GM06990 (cell line): ENCODE data around the gene ALG1.
A peak's percentile ranks its signal among the peaks of the same experiment; 100 is the strongest.
"Not testable (repeated sequence)": the region's sequence is repeated elsewhere in the genome, so short reads cannot be mapped to it uniquely, and the experiment has no call there.

Experiments
- DNase-seq: peaks from one replicate; pipeline ENCODE4 v3.0.0-alpha.2; 2011; ENCODE audit not compliant: insufficient read length; ENCODE audit errors: extremely low read depth
- H3K27me3 ChIP-seq: replicated peaks from 2 replicates; pipeline ENCODE4 v1.6.0; 2011; ENCODE audit warnings: low read length; ENCODE audit not compliant: control insufficient read depth, insufficient read depth
- H3K36me3 ChIP-seq: 2 replicates; pipeline ENCODE4 v1.5.1; 2011; ENCODE audit warnings: low read length; ENCODE audit not compliant: control insufficient read depth, insufficient read depth
- H3K4me3 ChIP-seq: replicated peaks from 2 replicates; pipeline ENCODE4 v1.5.1; 2011; ENCODE audit warnings: low read depth, mild to moderate bottlenecking, control low read depth, low read length

ALG1 gene

GRCh38 chr16:5093746-5094145 is 22.1 kb downstream of the ALG1 start:
- H3K4me3 ChIP-seq, H3K36me3 ChIP-seq, H3K27me3 ChIP-seq, DNase-seq: not testable (repeated sequence)

- not testable (repeated sequence) for H3K4me3 ChIP-seq, H3K27me3 ChIP-seq, H3K36me3 ChIP-seq, DNase-seq
Measured at GRCh38 chr16:5095145-5095830, 23.6 kb downstream of the ALG1 start.

- DNase-seq, H3K36me3 ChIP-seq, H3K27me3 ChIP-seq: not testable (repeated sequence)
- H3K4me3 ChIP-seq = peak overlapping the region; percentile 75
Measured at GRCh38 chr16:5096437-5097060, 24.9 kb downstream of the ALG1 start.

GRCh38 chr16:5097061-5097469 is 25.4 kb downstream of the ALG1 start:
- peak; percentile 37 for DNase-seq
- not testable (repeated sequence) for H3K36me3 ChIP-seq, H3K27me3 ChIP-seq
- peak overlapping the region; percentile 75 for H3K4me3 ChIP-seq

GRCh38 chr16:5097470-5098220 is 26.0 kb downstream of the ALG1 start, which contains the start of gene EEF2KMT:
EEF2KMT (minus strand) TSS chr16:5097795; CDS start chr16:5097739, 56 bp downstream.
- DNase-seq = peak; percentile 91
- peak within 1 kb of the TSS; percentile 75 for H3K4me3 ChIP-seq
- not testable (repeated sequence) for H3K36me3 ChIP-seq, H3K27me3 ChIP-seq

- not testable (repeated sequence) for H3K27me3 ChIP-seq
- DNase-seq = peak; percentile 69
Measured at GRCh38 chr16:5098221-5099159, 26.8 kb downstream of the ALG1 start.

GRCh38 chr16:5099174-5099573 is 27.5 kb downstream of the ALG1 start:
- not testable (repeated sequence) for DNase-seq, H3K27me3 ChIP-seq, H3K36me3 ChIP-seq, H3K4me3 ChIP-seq

More at GRCh38 chr16:5098221-5099159, 26.8 kb downstream of the ALG1 start:
- peak overlapping the region; percentile 75 for H3K4me3 ChIP-seq
- not testable (repeated sequence) for H3K36me3 ChIP-seq

- H3K4me3 ChIP-seq, H3K27me3 ChIP-seq, H3K36me3 ChIP-seq, DNase-seq: not testable (repeated sequence)
Measured at GRCh38 chr16:5103296-5104032, 31.8 kb downstream of the ALG1 start.

- H3K36me3 ChIP-seq, DNase-seq, H3K4me3 ChIP-seq, H3K27me3 ChIP-seq: not testable (repeated sequence)
Measured at GRCh38 chr16:5105039-5105438, 33.4 kb downstream of the ALG1 start.
